GM12864 (cell line): ENCODE measurements around the gene UBLCP1.
"Not testable (repeated sequence)": the region's sequence is repeated elsewhere in the genome, so short reads cannot be mapped to it uniquely, and the experiment has no call there.

Source experiments
- DNase-seq: peaks from one replicate; pipeline ENCODE4 v3.0.0-alpha.2; 2011; ENCODE audit warnings: low read depth
- H3K4me3 ChIP-seq: 2 replicates; pipeline ENCODE4 v1.5.1; 2011; ENCODE audit warnings: mild to moderate bottlenecking, low read depth, low read length, control low read depth
- CTCF ChIP-seq: IDR thresholded peaks from 2 replicates; pipeline ENCODE4 v1.5.1; 2011; ENCODE audit warnings: low read depth, mild to moderate bottlenecking, moderate library complexity, low read length, control low read depth, inconsistent platforms; ENCODE audit errors: missing control alignments

UBLCP1 gene

GRCh38 chr5:159252195-159252594 is 10.9 kb upstream of the UBLCP1 start:
- TF ChIP-seq CTCF = no peak
- no peak for DNase-seq
- H3K4me3 ChIP-seq = no peak overlapping the region

- TF ChIP-seq CTCF = no peak
- no peak for DNase-seq
- no peak overlapping the region for H3K4me3 ChIP-seq
Measured at GRCh38 chr5:159257007-159257406, 6.1 kb upstream of the UBLCP1 start.

- no peak overlapping the region for H3K4me3 ChIP-seq
- no peak for DNase-seq
- TF ChIP-seq CTCF = no peak
Measured at GRCh38 chr5:159257629-159258283, 5.3 kb upstream of the UBLCP1 start.

- DNase-seq = no peak
- no peak overlapping the region for H3K4me3 ChIP-seq
Measured at GRCh38 chr5:159258361-159258760, 4.7 kb upstream of the UBLCP1 start.

GRCh38 chr5:159260212-159260611 is 2.9 kb upstream of the UBLCP1 start:
- not testable (repeated sequence) for DNase-seq, H3K4me3 ChIP-seq

More at GRCh38 chr5:159258361-159258760, 4.7 kb upstream of the UBLCP1 start:
- no peak for TF ChIP-seq CTCF

GRCh38 chr5:159262472-159262858 is 625 bp upstream of the UBLCP1 start:
- no peak for TF ChIP-seq CTCF
- no peak for DNase-seq
- peak overlapping the region; percentile 100 for H3K4me3 ChIP-seq

- no peak for TF ChIP-seq CTCF
- DNase-seq = no peak
- peak overlapping the region; percentile 100 for H3K4me3 ChIP-seq
Measured at GRCh38 chr5:159263569-159263905, 447 bp downstream of the UBLCP1 start.

- not testable (repeated sequence) for DNase-seq, H3K4me3 ChIP-seq
Measured at GRCh38 chr5:159266764-159267163, 3.7 kb downstream of the UBLCP1 start.
